Astrocyte (in vitro differentiated cells and primary cell): Measurements from ENCODE around the gene CRY2. TPM values are rescaled to one million over a fixed set of nuclear protein-coding genes. Genes with fewer than 3 reads are reported as not detected.

ENCODE experiments used
- DNase-seq: peaks from one replicate; pipeline ENCODE4 v3.0.0-alpha.2; 2010; ENCODE audit warnings: low read depth
- FAIRE-seq: peaks from 2 replicates; lab custom pipeline; 2011; peaks lifted over from hg19 to GRCh38; lab: Jason Lieb, UNC
- H2AFZ ChIP-seq: 2 replicates; pipeline ENCODE4 v1.6.0; 2012; ENCODE audit warnings: low read depth, low read length, inconsistent platforms
- H3K27ac ChIP-seq: 2 replicates; pipeline ENCODE4 v1.5.1; 2011; ENCODE audit warnings: low read depth, low read length, inconsistent platforms
- H3K27me3 ChIP-seq: 2 replicates; pipeline ENCODE4 v1.6.0; 2011; ENCODE audit warnings: low read length, inconsistent platforms; ENCODE audit not compliant: insufficient read depth
- H3K36me3 ChIP-seq: 2 replicates; pipeline ENCODE4 v1.5.1; 2011; ENCODE audit warnings: low read length, inconsistent platforms; ENCODE audit not compliant: insufficient read depth
- H3K4me1 ChIP-seq: 2 replicates; pipeline ENCODE4 v1.5.1; 2011; ENCODE audit warnings: low read length, inconsistent platforms; ENCODE audit not compliant: insufficient read depth
- H3K4me2 ChIP-seq: 2 replicates; pipeline ENCODE4 v1.6.0; 2012; ENCODE audit warnings: low read length, inconsistent platforms
- H3K4me3 ChIP-seq: 2 replicates; pipeline ENCODE4 v1.5.1; 2011; ENCODE audit warnings: low read depth, mild to moderate bottlenecking, low read length, inconsistent platforms; ENCODE audit not compliant: insufficient read depth
- H3K79me2 ChIP-seq: 2 replicates; pipeline ENCODE4 v1.6.0; 2012; ENCODE audit warnings: mild to moderate bottlenecking, low read length, inconsistent platforms; ENCODE audit not compliant: insufficient read depth
- H3K9ac ChIP-seq: 2 replicates; pipeline ENCODE4 v1.6.0; 2012; ENCODE audit warnings: mild to moderate bottlenecking, low read length, inconsistent platforms
- H3K9me3 ChIP-seq: 2 replicates; pipeline ENCODE4 v1.5.1; 2012; ENCODE audit warnings: low read depth, mild to moderate bottlenecking, low read length, inconsistent platforms; ENCODE audit not compliant: insufficient read depth
- H4K20me1 ChIP-seq: 2 replicates; pipeline ENCODE4 v1.6.0; 2012; ENCODE audit warnings: low read length, inconsistent platforms; ENCODE audit not compliant: insufficient read depth
- H3K27ac Mint-ChIP-seq: one replicate; pipeline ENCODE4 v1.8.0; 2021; ENCODE audit warnings: mild to moderate bottlenecking, mixed read lengths; ENCODE audit not compliant: unreplicated experiment
- H3K27me3 Mint-ChIP-seq: one replicate; pipeline ENCODE4 v1.8.0; 2021; ENCODE audit warnings: low read depth, mixed read lengths; ENCODE audit not compliant: unreplicated experiment
- H3K36me3 Mint-ChIP-seq: one replicate; pipeline ENCODE4 v1.8.0; 2021; ENCODE audit warnings: low read depth, mixed read lengths; ENCODE audit not compliant: unreplicated experiment
- H3K4me1 Mint-ChIP-seq: one replicate; pipeline ENCODE4 v1.8.0; 2021; ENCODE audit warnings: low read depth, mixed read lengths; ENCODE audit not compliant: unreplicated experiment
- H3K4me3 Mint-ChIP-seq: one replicate; pipeline ENCODE4 v1.8.0; 2021; ENCODE audit warnings: mild to moderate bottlenecking, moderate library complexity, mixed read lengths; ENCODE audit not compliant: unreplicated experiment
- H3K9me3 Mint-ChIP-seq: one replicate; pipeline ENCODE4 v1.8.0; 2021; ENCODE audit warnings: mild to moderate bottlenecking, mixed read lengths; ENCODE audit not compliant: unreplicated experiment
- EZH2 ChIP-seq: IDR thresholded peaks from 2 replicates; pipeline ENCODE4 v1.6.1; 2012; ENCODE audit warnings: mild to moderate bottlenecking, low read length, inconsistent platforms; ENCODE audit not compliant: insufficient read depth
- total RNA-seq: library from RNA; stranded (reverse); gene quantifications from 2 replicates; pipeline ENCODE4 v1.2.1, GENCODE V29; 2021
- TF ChIP-seq, protein P1 (sequence below): IDR thresholded peaks from 2 replicates; pipeline ENCODE4 v1.5.1; 2011; ENCODE audit warnings: low read depth, mild to moderate bottlenecking, inconsistent platforms, low read length, moderate library complexity; ENCODE audit not compliant: insufficient read depth

CRY2 gene
- total RNA-seq, 1 donor from 2014 or later: 16.9 TPM

DNA sequence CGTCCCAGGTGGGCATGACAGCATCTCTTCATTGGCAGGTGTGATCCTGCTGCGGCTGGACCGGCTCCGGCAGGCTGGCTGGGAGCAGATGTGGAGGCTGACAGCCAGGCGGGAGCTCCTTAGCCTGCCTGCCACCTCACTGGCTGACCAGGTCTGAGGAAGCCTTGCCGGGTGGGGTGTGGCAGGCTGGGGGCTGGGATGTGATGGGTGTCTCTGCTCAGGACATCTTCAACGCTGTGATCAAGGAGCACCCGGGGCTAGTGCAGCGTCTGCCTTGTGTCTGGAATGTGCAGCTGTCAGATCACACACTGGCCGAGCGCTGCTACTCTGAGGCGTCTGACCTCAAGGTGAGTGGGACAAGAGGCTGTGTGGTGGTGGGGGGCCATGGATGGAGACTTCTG, 78.7 kb downstream of the CRY2 start:
- H3K27me3 ChIP-seq: peaks cover 29% of the 10 kb centered on the region
- H3K36me3 ChIP-seq: no peaks in the 10 kb centered on the region
- H3K27ac ChIP-seq: no peak overlapping the region
- no peak for TF ChIP-seq EZH2
- TF ChIP-seq, protein P1, sequence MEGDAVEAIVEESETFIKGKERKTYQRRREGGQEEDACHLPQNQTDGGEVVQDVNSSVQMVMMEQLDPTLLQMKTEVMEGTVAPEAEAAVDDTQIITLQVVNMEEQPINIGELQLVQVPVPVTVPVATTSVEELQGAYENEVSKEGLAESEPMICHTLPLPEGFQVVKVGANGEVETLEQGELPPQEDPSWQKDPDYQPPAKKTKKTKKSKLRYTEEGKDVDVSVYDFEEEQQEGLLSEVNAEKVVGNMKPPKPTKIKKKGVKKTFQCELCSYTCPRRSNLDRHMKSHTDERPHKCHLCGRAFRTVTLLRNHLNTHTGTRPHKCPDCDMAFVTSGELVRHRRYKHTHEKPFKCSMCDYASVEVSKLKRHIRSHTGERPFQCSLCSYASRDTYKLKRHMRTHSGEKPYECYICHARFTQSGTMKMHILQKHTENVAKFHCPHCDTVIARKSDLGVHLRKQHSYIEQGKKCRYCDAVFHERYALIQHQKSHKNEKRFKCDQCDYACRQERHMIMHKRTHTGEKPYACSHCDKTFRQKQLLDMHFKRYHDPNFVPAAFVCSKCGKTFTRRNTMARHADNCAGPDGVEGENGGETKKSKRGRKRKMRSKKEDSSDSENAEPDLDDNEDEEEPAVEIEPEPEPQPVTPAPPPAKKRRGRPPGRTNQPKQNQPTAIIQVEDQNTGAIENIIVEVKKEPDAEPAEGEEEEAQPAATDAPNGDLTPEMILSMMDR: no peak
- H3K27me3 Mint-ChIP-seq: peaks cover 24% of the 10 kb centered on the region
- H4K20me1 ChIP-seq: no peaks in the 10 kb centered on the region
- peaks cover 3% of the 10 kb centered on the region for H3K9me3 Mint-ChIP-seq
- FAIRE-seq (no peak), DNase-seq (no peak)
- H2AFZ ChIP-seq: no peak overlapping the region
- H3K36me3 Mint-ChIP-seq: peaks cover 2% of the 10 kb centered on the region
- no peak overlapping the region for H3K27ac Mint-ChIP-seq
- no peaks in the 10 kb centered on the region for H3K79me2 ChIP-seq
- H3K4me3 ChIP-seq: no peak overlapping the region
- no peaks in the 10 kb centered on the region for H3K4me1 ChIP-seq
- no peak overlapping the region for H3K4me2 ChIP-seq
- no peak overlapping the region for H3K4me3 Mint-ChIP-seq
- H3K9me3 ChIP-seq: no peaks in the 10 kb centered on the region
- peaks cover 8% of the 10 kb centered on the region for H3K4me1 Mint-ChIP-seq
- H3K9ac ChIP-seq: no peak overlapping the region

DNA sequence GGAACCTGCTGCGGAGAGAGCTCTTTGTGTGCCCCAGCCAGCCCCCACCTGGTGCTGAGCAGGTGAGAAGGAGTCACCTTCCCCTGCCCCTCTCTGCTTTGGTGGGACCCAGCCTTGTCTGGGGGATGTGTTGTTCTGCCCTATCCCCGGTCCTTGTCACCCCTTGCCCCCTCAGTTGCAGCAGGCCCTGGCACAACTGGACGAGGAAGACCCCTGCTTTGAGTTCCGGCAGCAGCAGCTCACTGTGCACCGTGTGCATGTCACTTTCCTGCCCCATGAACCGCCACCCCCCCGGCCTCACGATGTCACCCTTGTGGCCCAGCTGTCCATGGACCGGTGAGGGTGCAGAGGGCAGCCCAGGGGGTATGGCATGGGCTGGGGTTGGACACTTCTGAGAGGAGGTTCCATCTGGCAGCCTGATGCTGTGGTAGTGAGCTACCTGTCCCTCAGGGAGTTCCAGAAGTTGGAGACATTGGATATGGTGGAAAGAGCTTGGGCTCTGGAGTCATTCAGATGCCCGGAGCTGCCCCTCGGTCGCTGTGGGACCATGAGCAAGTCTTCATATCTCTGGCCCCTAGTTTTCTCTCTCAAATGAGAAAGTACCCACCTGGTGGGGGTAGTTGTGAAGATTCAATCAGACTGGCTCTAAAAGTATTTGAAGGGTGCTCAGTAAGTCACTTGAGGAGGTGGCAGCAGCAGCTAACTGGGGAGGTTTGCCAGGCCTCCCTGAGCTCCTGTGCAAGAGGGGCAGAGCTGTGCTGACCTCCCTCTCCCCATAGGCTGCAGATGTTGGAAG, 79.5 kb downstream of the CRY2 start:
- Mint-ChIP-seq H3K9me3 (peaks cover 3% of the 10 kb centered on the region), H3K27ac (no peak overlapping the region), H3K27me3 (peaks cover 19% of the 10 kb centered on the region), H3K4me3 (no peak overlapping the region), H3K36me3 (peaks cover 8% of the 10 kb centered on the region), H3K4me1 (peaks cover 14% of the 10 kb centered on the region)
- Histone ChIP-seq H3K27me3 (peaks cover 23% of the 10 kb centered on the region), H3K27ac (no peak overlapping the region), H2AFZ (no peak overlapping the region), H3K9ac (no peak overlapping the region), H3K79me2 (no peaks in the 10 kb centered on the region), H3K9me3 (no peaks in the 10 kb centered on the region), H3K4me3 (no peak overlapping the region), H3K36me3 (peaks cover under 1% of the 10 kb centered on the region), H3K4me2 (no peak overlapping the region), H4K20me1 (no peaks in the 10 kb centered on the region), H3K4me1 (no peaks in the 10 kb centered on the region)
- no peak for DNase-seq
- FAIRE-seq: no peak
- no peak for TF ChIP-seq EZH2
- TF ChIP-seq, protein P1: no peak

DNA sequence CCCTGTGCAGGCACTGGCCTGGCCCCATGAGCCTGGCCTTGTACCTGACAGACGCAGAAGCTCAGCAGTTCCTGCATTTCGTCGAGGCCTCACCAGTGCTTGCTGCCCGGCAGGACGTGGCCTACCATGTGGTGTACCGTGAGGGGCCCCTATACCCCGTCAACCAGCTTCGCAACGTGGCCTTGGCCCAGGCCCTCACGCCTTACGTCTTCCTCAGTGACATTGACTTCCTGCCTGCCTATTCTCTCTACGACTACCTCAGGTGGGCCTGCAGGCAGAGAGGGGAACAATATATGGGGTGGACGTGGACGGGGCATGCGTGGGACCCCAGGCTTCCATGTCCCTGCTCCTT, 80.0 kb downstream of the CRY2 start:
- Mint-ChIP-seq H3K27me3 (peaks cover 19% of the 10 kb centered on the region), H3K4me1 (peaks cover 14% of the 10 kb centered on the region), H3K36me3 (peaks cover 9% of the 10 kb centered on the region), H3K27ac (no peak overlapping the region), H3K9me3 (peaks cover 3% of the 10 kb centered on the region), H3K4me3 (no peak overlapping the region)
- H2AFZ ChIP-seq: no peak overlapping the region
- H3K9me3 ChIP-seq: no peaks in the 10 kb centered on the region
- H3K27ac ChIP-seq: no peak overlapping the region
- no peak overlapping the region for H3K4me2 ChIP-seq
- H3K79me2 ChIP-seq: no peaks in the 10 kb centered on the region
- FAIRE-seq: no peak
- no peak overlapping the region for H3K9ac ChIP-seq
- no peak overlapping the region for H3K4me3 ChIP-seq
- H3K36me3 ChIP-seq: peaks cover 4% of the 10 kb centered on the region
- peaks cover 19% of the 10 kb centered on the region for H3K27me3 ChIP-seq
- no peak for DNase-seq
- no peaks in the 10 kb centered on the region for H3K4me1 ChIP-seq
- H4K20me1 ChIP-seq: peaks cover 4% of the 10 kb centered on the region
- TF ChIP-seq, protein P1: no peak
- no peak for TF ChIP-seq EZH2
